Measurements from ENCODE around the gene CD58.
"Not testable (repeated sequence)": the region's sequence is repeated elsewhere in the genome, so short reads cannot be mapped to it uniquely, and the experiment has no call there.

GRCh38 chr1:116617808-116618207 is 47.0 kb upstream of the CD58 start:
- TF ChIP-seq SALL2 (tag by site-specific recombination; IDR thresholded peaks at IDR 0.05; ENCODE audit: borderline replicate concordance); ZNF391 (tag by site-specific recombination; IDR thresholded peaks at IDR 0.05; ENCODE audit: borderline replicate concordance, low read depth): not testable (repeated sequence)

Measured in HEK293 (cell line).